Endothelial cell of umbilical vein (primary cell): ENCODE data around the gene KCNMB2. TPM values are rescaled to one million over a fixed set of nuclear protein-coding genes. Genes with fewer than 3 reads are reported as not detected.

Experiments used
- BruUV-seq: library from RNA; stranded (reverse); fragments of 400-500 nt; replicated peaks from 2 replicates; lab custom pipeline; 2021; lab: Mats Ljungman, UMichigan
- CTCF ChIA-PET: fragments of 300-600, 350-600 bp; sonication (Branson Sonifier 250); formaldehyde crosslinking; loops from one replicate; lab custom pipeline; 2021; ENCODE audit warnings: antibody characterized with exemption, inconsistent platforms; lab: Charles Lee
- POLR2A ChIA-PET: fragments of 300-600, 350-600 bp; sonication (Branson Sonifier 250); formaldehyde crosslinking; loops from one replicate; lab custom pipeline; 2021; ENCODE audit warnings: antibody characterized with exemption, inconsistent platforms; lab: Charles Lee
- DNase-seq: peaks from one replicate; pipeline ENCODE4 v3.0.0-alpha.2; 2011; ENCODE audit warnings: low read depth, low spot score
- FAIRE-seq: peaks from 2 replicates; lab custom pipeline; 2011; peaks lifted over from hg19 to GRCh38; lab: Jason Lieb, UNC
- H2AFZ ChIP-seq: 2 replicates; pipeline ENCODE4 v1.6.0; 2012; ENCODE audit warnings: low read depth, low read length, control low read depth, inconsistent platforms
- H3K27ac ChIP-seq: 2 replicates; pipeline ENCODE4 v1.5.1; 2011; ENCODE audit warnings: low read depth, mild to moderate bottlenecking, control low read depth, low read length, moderate library complexity; ENCODE audit not compliant: insufficient read depth
- H3K27me3 ChIP-seq, 2 experiments: 2 replicates each; pipeline versions ENCODE4 v1.6.0 to v1.6.1; 2011; ENCODE audit warnings: low read length in 2 of 2, mixed read lengths in 1 of 2; ENCODE audit not compliant: control insufficient read depth in 2 of 2, insufficient read depth in 2 of 2
- H3K36me3 ChIP-seq, 2 experiments: 2 replicates in 1 of 2; 3 replicates in 1 of 2; pipeline ENCODE4 v1.5.1; 2011; ENCODE audit warnings: low read length in 2 of 2, mild to moderate bottlenecking in 1 of 2, moderate library complexity in 1 of 2; ENCODE audit not compliant: control insufficient read depth in 2 of 2, insufficient read depth in 2 of 2; ENCODE audit errors: extremely low read depth in 1 of 2
- H3K4me1 ChIP-seq: 3 replicates; pipeline ENCODE4 v1.5.1; 2011; ENCODE audit warnings: mild to moderate bottlenecking, low read length; ENCODE audit not compliant: control insufficient read depth, insufficient read depth; ENCODE audit errors: extremely low read depth
- H3K4me2 ChIP-seq: 2 replicates; pipeline ENCODE4 v1.6.1; 2011; ENCODE audit warnings: low read length, control low read depth, mixed read lengths; ENCODE audit not compliant: insufficient read depth
- H3K4me3 ChIP-seq, 3 experiments: fragments of 200-600 bp in 1 of 3; sonication (generic), shearing (Covaris generic) in 1 of 3; replicated peaks in 1 of 3; 2 replicates each; pipeline ENCODE4 v1.5.1; 2011 to 2016; ENCODE audit warnings: control low read depth in 3 of 3, low read length in 3 of 3, mild to moderate bottlenecking in 2 of 3, inconsistent platforms in 1 of 3, low read depth in 1 of 3, moderate library complexity in 1 of 3; ENCODE audit not compliant: insufficient read depth in 1 of 3
- H3K79me2 ChIP-seq: 2 replicates; pipeline ENCODE4 v1.6.0; 2012; ENCODE audit warnings: low read length, inconsistent platforms; ENCODE audit not compliant: control insufficient read depth, insufficient read depth
- H3K9ac ChIP-seq: replicated peaks from 2 replicates; pipeline ENCODE3; 2011; ENCODE audit warnings: low read length, control low read depth; ENCODE audit not compliant: insufficient read depth; ENCODE audit errors: extremely low read depth
- H3K9me1 ChIP-seq: replicated peaks from 3 replicates; pipeline ENCODE4 v1.6.0; 2011; ENCODE audit warnings: mild to moderate bottlenecking, low read length; ENCODE audit not compliant: control insufficient read depth, insufficient read depth; ENCODE audit errors: extremely low read depth
- H3K9me3 ChIP-seq: replicated peaks from 2 replicates; pipeline ENCODE4 v1.5.1; 2012; ENCODE audit warnings: low read length, inconsistent platforms; ENCODE audit not compliant: control insufficient read depth, insufficient read depth
- H4K20me1 ChIP-seq: replicated peaks from 2 replicates; pipeline ENCODE3; 2011; ENCODE audit warnings: mild to moderate bottlenecking, low read length; ENCODE audit not compliant: control insufficient read depth, insufficient read depth; ENCODE audit errors: extremely low read depth
- CTCF ChIP-seq, 2 donors: IDR thresholded peaks; 1 replicate in 1 of 2; 2 replicates in 1 of 2; pipeline ENCODE4 v1.5.1; 2011; ENCODE audit warnings: low read length in 2 of 2, mild to moderate bottlenecking in 2 of 2, moderate library complexity in 2 of 2, control low read depth in 1 of 2, inconsistent platforms in 1 of 2, low read depth in 1 of 2; ENCODE audit not compliant: insufficient read depth in 1 of 2; ENCODE audit errors: extremely low read depth in 1 of 2
- EZH2 ChIP-seq: IDR thresholded peaks from 2 replicates; pipeline ENCODE4 v1.6.1; 2012; ENCODE audit warnings: borderline replicate concordance, low read depth, mild to moderate bottlenecking, moderate library complexity, low read length, inconsistent platforms; ENCODE audit not compliant: severe bottlenecking
- FOS ChIP-seq: IDR thresholded peaks from 2 replicates; pipeline ENCODE4 v1.6.1; 2011; ENCODE audit warnings: mild to moderate bottlenecking, low read length, moderate library complexity, borderline replicate concordance; ENCODE audit not compliant: insufficient read depth
- GATA2 ChIP-seq: IDR thresholded peaks from 2 replicates; pipeline ENCODE4 v1.7.0; 2011; ENCODE audit warnings: low read depth, mild to moderate bottlenecking, moderate library complexity, mixed read lengths, low read length; ENCODE audit not compliant: insufficient read length, insufficient read depth
- JUN ChIP-seq: IDR thresholded peaks from 2 replicates; pipeline ENCODE4 v1.6.1; 2011; ENCODE audit warnings: borderline replicate concordance, low read depth; ENCODE audit not compliant: insufficient read length, insufficient read depth
- MAX ChIP-seq: IDR thresholded peaks from 2 replicates; pipeline ENCODE4 v1.6.1; 2011; ENCODE audit not compliant: insufficient read depth, insufficient read length
- MYC ChIP-seq: IDR thresholded peaks from one replicate; pipeline ENCODE4 v1.6.1; 2011; ENCODE audit warnings: mild to moderate bottlenecking, low read depth, low read length
- POLR2A ChIP-seq: IDR thresholded peaks from 2 replicates; pipeline ENCODE4 v1.6.1; 2012; ENCODE audit warnings: low read depth, mild to moderate bottlenecking, control low read depth, low read length
- POLR2AphosphoS5 ChIP-seq: IDR thresholded peaks from 2 replicates; pipeline ENCODE4 v1.6.1; 2012; ENCODE audit warnings: low read depth, mild to moderate bottlenecking, control low read depth, low read length, moderate library complexity; ENCODE audit not compliant: insufficient read depth
- dilution Hi-C: fragments of 300-500 bp; cut with MboI; formaldehyde crosslinking; loops from one replicate; pipeline ENCODE4 v1.15.0; 2019; ENCODE audit warnings: low sequenced_read_pairs; ENCODE audit not compliant: extremely low pct_ligation_motif_present
- intact Hi-C: fragments of 100-400 bp; cut with micrococcal nuclease; formaldehyde crosslinking; loops from one replicate; pipeline ENCODE4 v1.10.0; 2022
- polyA plus RNA-seq, 4 experiments: library from polyadenylated mRNA; depleted of rRNA in 3 of 4; stranded (reverse) in 3 of 4; unstranded in 1 of 4; fragments of >200 nt; gene quantifications; 2 replicates each; pipeline versions ENCODE4 v1.2.1 to v1.2.3, GENCODE V29; 2011 to 2012; ENCODE audit warnings: missing spikeins in 1 of 4
- total RNA-seq: library from RNA; stranded (reverse); gene quantifications from 2 replicates; pipeline ENCODE4 v1.2.3, GENCODE V29; 2021

The KCNMB2 gene
- total and polyA plus RNA-seq, 2 donors (not counting 3 experiments of a cell fraction or from before 2014, with no cell fraction given): not detected

DNA sequence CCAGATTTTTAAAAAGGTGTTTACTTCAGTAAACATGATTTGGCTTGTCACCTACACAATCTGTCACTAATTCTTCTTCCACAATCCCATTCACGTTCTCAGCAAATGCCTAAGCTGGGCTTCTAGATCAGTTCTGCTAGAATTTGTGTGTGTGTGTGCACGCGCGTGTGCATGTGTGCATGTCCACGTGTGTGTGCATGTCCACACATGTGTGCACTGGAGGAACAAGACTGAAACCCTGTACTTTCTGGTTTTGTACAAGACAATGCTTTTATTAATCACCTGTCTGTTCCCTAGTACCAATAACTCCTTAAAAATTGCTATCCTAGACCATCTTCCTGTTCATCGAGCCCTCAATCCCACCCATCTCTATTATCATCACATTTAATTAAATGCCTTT, 229.2 kb downstream of the KCNMB2 start:
- H3K9ac ChIP-seq: no peak overlapping the region
- no peak overlapping the region for H3K4me2 ChIP-seq
- no peaks in the 10 kb centered on the region for H3K9me3 ChIP-seq
- DNase-seq (no peak), FAIRE-seq (no peak)
- H2AFZ ChIP-seq: no peak overlapping the region
- H3K4me1 ChIP-seq: no peaks in the 10 kb centered on the region
- ChIA-PET POLR2A (no interaction called here), CTCF (no interaction called here)
- no peaks in the 10 kb centered on the region for H4K20me1 ChIP-seq
- H3K36me3 ChIP-seq: no peaks in the 10 kb centered on the region
- BruUV-seq: no TSS peak
- H3K27ac ChIP-seq: no peak overlapping the region
- H3K9me1 ChIP-seq: no peaks in the 10 kb centered on the region
- no peaks in the 10 kb centered on the region for H3K27me3 ChIP-seq
- intact Hi-C loops: no loop called here
- no peaks in the 10 kb centered on the region for H3K79me2 ChIP-seq
- no peak overlapping the region for H3K4me3 ChIP-seq
- no peak for TF ChIP-seq FOS
- dilution Hi-C loops: no loop called here

DNA sequence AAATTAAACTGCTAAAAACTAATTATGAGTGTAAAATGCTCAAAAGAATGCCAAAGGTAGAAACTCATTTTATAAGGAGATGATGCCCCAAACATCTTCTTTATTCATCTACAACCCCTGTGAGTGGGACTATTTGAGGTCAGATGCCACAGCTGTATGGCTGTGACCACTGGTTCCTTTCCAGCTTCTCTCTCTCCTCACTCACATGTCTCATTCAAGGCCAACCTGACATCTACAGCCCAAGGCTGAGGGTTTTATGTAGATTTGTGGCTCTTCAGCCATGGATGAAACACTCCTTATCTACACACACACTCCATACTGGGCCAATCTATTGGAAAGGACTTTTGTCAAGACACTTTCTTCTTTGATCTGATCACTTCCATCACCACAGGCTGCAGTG, 231.3 kb downstream of the KCNMB2 start:
- Histone ChIP-seq H2AFZ (no peak overlapping the region), H3K4me2 (no peak overlapping the region), H3K9me1 (no peaks in the 10 kb centered on the region), H3K4me3 (no peak overlapping the region), H4K20me1 (no peaks in the 10 kb centered on the region), H3K79me2 (no peaks in the 10 kb centered on the region), H3K27me3 (no peaks in the 10 kb centered on the region), H3K4me1 (no peaks in the 10 kb centered on the region), H3K36me3 (no peaks in the 10 kb centered on the region), H3K9me3 (no peaks in the 10 kb centered on the region), H3K9ac (no peak overlapping the region), H3K27ac (no peak overlapping the region)
- dilution Hi-C loops (no loop called here), intact Hi-C loops (no loop called here)
- CTCF ChIA-PET: no interaction called here
- no TSS peak for BruUV-seq
- FAIRE-seq (no peak), DNase-seq (no peak)
- TF ChIP-seq MAX (no peak), FOS (no peak), EZH2 (no peak), MYC (no peak), CTCF (IDR thresholded peaks at IDR 0.05; ENCODE audit: extremely low read depth in 1 of 2, insufficient read depth in 1 of 2, low read depth in 1 of 2, low read length in 2 of 2) (no peak), JUN (no peak), POLR2A (no peak), POLR2AphosphoS5 (no peak), GATA2 (no peak)
- POLR2A ChIA-PET: no interaction called here
